Stomach (tissue), 4 donors: ENCODE data around the gene USP24.

Experiments used
- EP300 ChIP-seq: sonication (generic); formaldehyde crosslinking; IDR thresholded peaks from one replicate; pipeline ENCODE4 v1.6.1; 2017; ENCODE audit warnings: antibody characterized with exemption
- POLR2A ChIP-seq, 4 donors: fragments of 450-650 bp; IDR thresholded peaks; one replicate each; pipeline ENCODE4 v1.6.1; 2016; ENCODE audit warnings: antibody characterized with exemption in 4 of 4, control low read depth in 2 of 4, mild to moderate bottlenecking in 1 of 4, moderate library complexity in 1 of 4
- POLR2AphosphoS5 ChIP-seq, 3 donors: sonication (generic); formaldehyde crosslinking; IDR thresholded peaks; one replicate each; pipeline ENCODE4 v1.6.1; 2016; ENCODE audit warnings: antibody characterized with exemption in 3 of 3
- TF ChIP-seq, protein P1 (sequence below), 7 experiments: fragments of 450-650 bp in 4 of 7; fragments of 200-600 bp in 3 of 7; sonication (generic) in 3 of 7; IDR thresholded peaks; one replicate each; pipeline ENCODE4 v1.5.1; 2016 to 2019; ENCODE audit warnings: antibody characterized with exemption in 7 of 7, control low read depth in 2 of 7, mild to moderate bottlenecking in 1 of 7

GRCh38 chr1:55190109-55190508 lies 25.1 kb downstream of the USP24 start:
- TF ChIP-seq, protein P1, sequence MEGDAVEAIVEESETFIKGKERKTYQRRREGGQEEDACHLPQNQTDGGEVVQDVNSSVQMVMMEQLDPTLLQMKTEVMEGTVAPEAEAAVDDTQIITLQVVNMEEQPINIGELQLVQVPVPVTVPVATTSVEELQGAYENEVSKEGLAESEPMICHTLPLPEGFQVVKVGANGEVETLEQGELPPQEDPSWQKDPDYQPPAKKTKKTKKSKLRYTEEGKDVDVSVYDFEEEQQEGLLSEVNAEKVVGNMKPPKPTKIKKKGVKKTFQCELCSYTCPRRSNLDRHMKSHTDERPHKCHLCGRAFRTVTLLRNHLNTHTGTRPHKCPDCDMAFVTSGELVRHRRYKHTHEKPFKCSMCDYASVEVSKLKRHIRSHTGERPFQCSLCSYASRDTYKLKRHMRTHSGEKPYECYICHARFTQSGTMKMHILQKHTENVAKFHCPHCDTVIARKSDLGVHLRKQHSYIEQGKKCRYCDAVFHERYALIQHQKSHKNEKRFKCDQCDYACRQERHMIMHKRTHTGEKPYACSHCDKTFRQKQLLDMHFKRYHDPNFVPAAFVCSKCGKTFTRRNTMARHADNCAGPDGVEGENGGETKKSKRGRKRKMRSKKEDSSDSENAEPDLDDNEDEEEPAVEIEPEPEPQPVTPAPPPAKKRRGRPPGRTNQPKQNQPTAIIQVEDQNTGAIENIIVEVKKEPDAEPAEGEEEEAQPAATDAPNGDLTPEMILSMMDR (IDR thresholded peaks at IDR 0.05): no peak
- no peak for TF ChIP-seq POLR2A (IDR thresholded peaks at IDR 0.05)
- no peak for TF ChIP-seq POLR2AphosphoS5 (IDR thresholded peaks at IDR 0.05)
- TF ChIP-seq EP300: no peak
